Kasumi-1 (cell line): ENCODE measurements around the gene NINJ2.

ENCODE experiments used
- DNase-seq, 2 experiments: peaks; one replicate each; lab custom pipeline; 2025; lab: John Stamatoyannopoulos, UW

Gene NINJ2

GRCh38 chr12:527729-528128, 135.5 kb downstream of the NINJ2 start:
- DNase-seq: no peak

DNA sequence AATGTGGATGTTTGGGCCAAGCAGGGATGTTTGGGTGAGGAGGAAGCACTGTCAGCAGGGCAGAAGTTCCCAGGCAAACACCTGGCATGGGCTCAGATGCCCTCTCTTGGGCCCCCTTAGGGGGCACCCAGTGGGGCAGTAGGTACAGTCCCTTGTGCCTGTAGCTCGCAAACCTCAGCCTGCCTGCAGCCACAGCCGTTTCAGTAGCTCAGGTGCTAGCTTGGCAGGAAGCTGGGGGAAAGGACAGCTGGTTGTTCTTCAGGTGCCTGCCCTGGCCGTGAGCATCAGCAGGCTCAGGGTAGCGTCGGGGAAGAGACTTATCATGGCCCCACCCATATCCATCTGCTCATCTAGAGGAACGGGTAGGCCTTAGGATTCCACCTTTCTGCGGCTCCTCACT, 136.0 kb downstream of the NINJ2 start:
- DNase-seq: no peak

- peak; percentile 75 to 78 for DNase-seq
Observed at GRCh38 chr12:526089-526488, 137.2 kb downstream of the NINJ2 start.

DNA sequence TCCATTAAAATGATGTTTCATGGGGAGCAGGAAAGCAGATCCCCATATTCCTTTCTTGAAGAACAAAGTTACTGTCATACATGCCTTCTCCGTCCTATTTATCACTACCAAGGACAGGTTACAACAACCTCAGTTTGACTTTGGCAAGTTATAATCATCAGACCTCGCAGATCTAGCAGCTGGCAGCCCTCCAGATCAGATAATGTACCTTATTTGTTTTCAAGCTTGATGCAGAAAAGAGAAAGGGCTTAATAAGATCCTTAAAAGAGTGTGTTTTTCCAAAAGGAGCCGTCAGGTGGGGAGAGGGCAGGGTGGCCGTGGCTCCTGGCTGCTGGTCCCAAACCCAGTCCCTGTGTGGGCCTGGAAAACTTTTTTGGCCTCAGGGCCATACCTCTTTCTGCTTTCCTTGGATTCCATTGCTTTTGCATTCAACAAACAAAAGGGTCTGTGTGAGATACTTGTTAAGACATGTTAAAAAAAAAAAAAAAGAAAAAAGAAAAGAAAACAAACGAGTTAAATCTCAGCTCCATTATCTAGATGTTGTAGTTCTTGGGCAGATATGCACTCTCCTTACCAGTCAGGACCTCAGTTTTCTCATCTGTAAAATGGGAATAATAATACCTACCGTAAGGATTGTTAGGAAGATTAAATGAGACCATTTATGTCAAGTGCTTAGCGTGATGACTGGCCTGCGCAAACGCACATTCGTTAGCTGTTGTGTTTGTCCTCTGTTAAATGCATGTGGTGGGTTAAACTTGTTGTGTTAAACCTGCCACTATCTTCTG, 138.9 kb downstream of the NINJ2 start:
- DNase-seq: no peak

GRCh38 chr12:522692-523378, 140.4 kb downstream of the NINJ2 start:
- no peak for DNase-seq

DNA sequence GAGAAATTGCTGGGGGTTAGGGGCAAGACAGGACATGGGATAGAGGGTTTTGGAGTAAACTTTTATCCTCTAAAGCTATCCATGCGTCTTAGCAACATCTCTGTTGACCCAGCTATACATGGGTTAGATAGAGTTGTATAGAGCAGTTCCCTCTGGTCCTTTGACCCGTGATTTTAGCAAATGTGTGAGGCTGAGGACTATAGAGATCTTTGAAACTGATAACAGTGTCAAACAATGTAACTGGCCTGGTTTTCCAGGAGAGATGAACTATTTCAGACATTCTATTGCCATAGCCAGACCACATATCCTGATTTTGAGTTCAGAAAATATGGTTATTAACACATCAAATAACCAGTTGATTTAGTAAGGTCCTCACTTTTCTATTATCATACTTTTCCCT, 143.1 kb downstream of the NINJ2 start:
- no peak for DNase-seq

DNA sequence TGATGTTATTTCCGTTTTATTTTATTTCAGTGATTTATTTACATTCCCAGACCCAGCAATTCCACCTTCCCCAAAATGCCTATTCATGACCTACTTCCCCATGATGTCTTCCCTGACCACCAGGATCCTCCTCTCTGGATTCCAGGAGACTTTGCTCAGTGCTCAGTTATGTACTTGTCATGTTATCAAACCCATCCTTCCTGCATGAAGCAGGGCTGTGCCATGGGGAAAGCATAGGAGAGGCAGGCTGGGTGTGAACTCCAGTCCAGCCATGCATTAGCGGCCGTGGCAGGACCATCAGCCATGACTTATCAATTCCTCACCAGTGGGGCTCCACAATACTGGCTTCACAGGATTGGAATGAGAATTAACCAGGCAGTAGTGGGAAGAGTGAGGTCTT, 145.7 kb downstream of the NINJ2 start:
- DNase-seq: no peak
